Spinal cord (tissue), 10 donors: Measurements from ENCODE around the gene CXXC1. TPM values are rescaled to one million over a fixed set of nuclear protein-coding genes. Genes with fewer than 3 reads are reported as not detected.
A peak's percentile ranks its signal among the peaks of the same experiment; 100 is the strongest.
"Not testable (repeated sequence)": the region's sequence is repeated elsewhere in the genome, so short reads cannot be mapped to it uniquely, and the experiment has no call there.

ENCODE experiments used
- DNase-seq, 6 donors: peaks; one replicate each; pipeline versions ENCODE4 v3.0.0 to v3.0.0-alpha.2; 2013 to 2015; ENCODE audit warnings: low spot score in 6 of 6, low read depth in 4 of 6
- H3K27ac ChIP-seq: one replicate; pipeline ENCODE4 v1.5.1; 2013; ENCODE audit warnings: low read depth, low read length, control low read depth
- H3K27me3 ChIP-seq: one replicate; pipeline ENCODE4 v1.6.1; 2013; ENCODE audit warnings: low read length; ENCODE audit not compliant: control insufficient read depth, insufficient read depth
- H3K36me3 ChIP-seq: one replicate; pipeline ENCODE4 v1.6.1; 2013; ENCODE audit warnings: low read length; ENCODE audit not compliant: control insufficient read depth, insufficient read depth
- H3K4me1 ChIP-seq: one replicate; pipeline ENCODE4 v1.6.1; 2013; ENCODE audit warnings: low read length; ENCODE audit not compliant: control insufficient read depth, insufficient read depth
- H3K4me3 ChIP-seq: one replicate; pipeline ENCODE4 v1.5.1; 2013; ENCODE audit warnings: low read depth, low read length, control low read depth
- H3K9me3 ChIP-seq: one replicate; pipeline ENCODE4 v1.6.1; 2013; ENCODE audit warnings: low read length; ENCODE audit not compliant: control insufficient read depth, insufficient read depth
- WGBS: methylation state at CpG from one replicate; pipeline ENCODE4 v1.1.5; 2013; ENCODE audit warnings: missing lambda C conversion rate; ENCODE audit not compliant: insufficient coverage; 5-methylcytosine and 5-hydroxymethylcytosine counted together
- polyA plus RNA-seq, 2 donors: library from polyadenylated mRNA; unstranded; fragments of 120-200 nt; gene quantifications; one replicate each; pipeline ENCODE4 v1.2.1, GENCODE V29; 2013; ENCODE audit not compliant: insufficient read length in 2 of 2
- total RNA-seq, 2 donors: library from RNA; depleted of rRNA in 1 of 2; stranded (reverse); fragments of 120-200 nt in 1 of 2; fragments of >200 nt in 1 of 2; gene quantifications; one replicate each; pipeline versions ENCODE4 v1.2.3 to v1.2.4, GENCODE V29; 2013 to 2014
- donor health status: healthy.

The CXXC1 gene
- total and polyA plus RNA-seq, 4 donors = 31.2 to 97.5 (median 55.1) TPM

DNA sequence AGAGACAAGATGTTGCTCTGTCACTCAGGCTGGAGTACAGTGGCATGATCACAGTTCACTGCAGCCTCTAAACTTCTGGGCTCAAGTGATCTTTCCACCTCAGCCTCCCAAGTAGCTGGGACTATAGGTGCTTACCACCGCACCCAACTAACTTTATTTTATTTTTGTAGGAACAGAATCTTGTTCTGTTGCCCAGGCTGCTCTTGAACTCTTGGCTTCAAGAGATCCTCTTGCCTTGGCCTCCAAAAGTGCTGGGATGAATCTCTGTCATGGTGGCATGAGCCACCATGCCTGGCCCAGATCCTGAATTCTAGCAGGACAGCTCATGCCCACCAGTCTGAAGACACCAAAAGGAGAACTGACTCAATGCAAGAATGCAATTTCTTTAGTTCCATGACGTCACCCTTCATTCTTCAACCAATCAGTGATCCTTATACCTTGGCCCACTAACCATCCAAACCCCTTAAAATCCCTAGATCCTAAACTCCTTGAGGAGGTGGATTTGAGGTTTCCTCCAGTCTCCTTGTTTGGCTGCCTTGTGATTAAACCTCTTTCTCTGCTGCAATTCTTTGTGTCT lies 25.6 kb upstream of the CXXC1 start:
- Histone ChIP-seq H3K27ac (no peak overlapping the region), H3K4me3 (no peak overlapping the region), H3K27me3 (no peaks in the 10 kb centered on the region), H3K9me3 (no peaks in the 10 kb centered on the region), H3K36me3 (no peaks in the 10 kb centered on the region), H3K4me1 (no peaks in the 10 kb centered on the region)
- no CpG with 5 or more reads among the region's 2 CpGs for WGBS
- DNase-seq = no peak

DNA sequence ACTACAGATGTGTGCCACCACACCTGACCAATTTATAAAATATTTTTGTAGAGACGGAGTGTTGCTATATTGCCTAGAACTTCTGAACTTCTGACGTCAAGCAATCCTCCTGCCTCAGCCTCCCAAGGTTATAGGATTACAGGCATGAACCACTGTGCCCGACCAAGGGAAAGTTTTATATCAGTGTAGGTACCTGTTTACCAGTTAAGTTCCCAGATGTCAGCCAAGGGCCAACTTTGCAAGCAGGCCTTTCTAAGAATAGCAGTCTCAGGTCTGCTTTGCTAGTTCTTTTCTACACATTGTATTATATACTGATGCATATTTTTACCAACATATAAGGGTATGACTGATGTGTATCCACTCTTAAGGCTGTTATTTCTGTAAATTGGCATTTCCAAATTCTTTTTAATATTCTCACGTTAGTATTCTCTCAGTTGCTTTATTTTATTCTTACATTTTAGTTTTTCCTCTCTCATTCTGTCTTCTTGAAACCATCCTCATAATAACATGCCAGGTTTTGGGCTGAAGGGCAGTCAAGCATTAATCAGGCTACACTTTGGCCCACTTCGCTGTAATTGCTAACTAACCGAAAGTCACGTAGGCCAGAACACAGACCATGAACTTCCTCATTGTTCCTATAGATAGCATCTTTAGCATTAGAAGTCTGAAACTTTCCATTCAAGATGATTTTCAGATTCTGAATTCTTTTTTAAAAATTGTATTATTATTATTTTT lies 25.0 kb upstream of the CXXC1 start:
- H3K4me3 ChIP-seq = no peak overlapping the region
- no peaks in the 10 kb centered on the region for H3K9me3 ChIP-seq
- peaks cover under 1% of the 10 kb centered on the region for H3K4me1 ChIP-seq
- H3K36me3 ChIP-seq = no peaks in the 10 kb centered on the region
- H3K27me3 ChIP-seq = no peaks in the 10 kb centered on the region
- WGBS = 83% methylated on average over 2 of the region's 7 CpGs
- H3K27ac ChIP-seq = no peak overlapping the region
- DNase-seq = no peak

DNA sequence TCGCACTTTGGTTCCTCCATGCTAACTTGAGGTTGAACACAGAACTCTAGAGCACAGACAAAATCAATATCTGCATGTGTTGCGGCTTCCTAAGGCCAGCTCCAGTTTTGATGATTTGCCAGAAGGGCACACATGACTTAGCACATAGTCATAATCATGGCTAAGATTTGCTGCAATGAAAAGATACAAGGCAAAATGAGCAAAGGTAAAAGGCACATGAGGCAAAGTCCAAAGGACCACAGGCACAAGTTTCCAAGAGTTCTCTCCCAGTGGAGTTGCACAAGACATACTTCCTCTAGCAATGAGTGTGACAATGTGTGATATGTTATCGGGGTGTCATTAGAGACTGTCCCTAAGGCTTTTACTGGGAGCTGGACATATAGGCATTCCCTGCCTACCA lies 24.2 kb upstream of the CXXC1 start:
- 58% methylated on average over 2 of the region's 3 CpGs for WGBS
- DNase-seq = no peak
- Histone ChIP-seq H3K4me3 (no peak overlapping the region), H3K9me3 (no peaks in the 10 kb centered on the region), H3K4me1 (peaks cover 7% of the 10 kb centered on the region), H3K27ac (no peak overlapping the region), H3K36me3 (no peaks in the 10 kb centered on the region), H3K27me3 (no peaks in the 10 kb centered on the region)

DNA sequence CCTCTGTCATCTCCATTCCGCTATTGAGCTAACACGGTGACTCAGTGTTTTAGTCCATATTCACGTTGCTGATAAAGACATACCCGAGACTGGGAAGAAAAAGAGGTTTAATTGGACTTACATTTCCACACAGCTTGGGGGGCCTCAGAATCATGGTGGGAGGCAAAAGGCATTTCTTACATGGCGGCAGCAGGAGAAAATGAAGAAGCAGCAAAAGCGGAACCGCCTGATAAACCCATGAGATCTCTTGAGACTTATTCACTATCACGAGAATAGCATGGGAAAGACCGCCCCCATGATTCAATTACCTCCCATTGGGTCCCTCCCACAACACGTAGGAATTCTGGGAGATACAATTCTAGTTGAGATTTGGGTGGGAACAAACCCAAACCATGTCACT lies 22.6 kb upstream of the CXXC1 start:
- Histone ChIP-seq H3K27me3 (no peaks in the 10 kb centered on the region), H3K4me1 (peaks cover 7% of the 10 kb centered on the region), H3K36me3 (no peaks in the 10 kb centered on the region), H3K4me3 (no peak overlapping the region), H3K27ac (no peak overlapping the region), H3K9me3 (peaks cover 1% of the 10 kb centered on the region)
- no peak for DNase-seq
- WGBS = 97% methylated on average over 5 of the region's 10 CpGs

DNA sequence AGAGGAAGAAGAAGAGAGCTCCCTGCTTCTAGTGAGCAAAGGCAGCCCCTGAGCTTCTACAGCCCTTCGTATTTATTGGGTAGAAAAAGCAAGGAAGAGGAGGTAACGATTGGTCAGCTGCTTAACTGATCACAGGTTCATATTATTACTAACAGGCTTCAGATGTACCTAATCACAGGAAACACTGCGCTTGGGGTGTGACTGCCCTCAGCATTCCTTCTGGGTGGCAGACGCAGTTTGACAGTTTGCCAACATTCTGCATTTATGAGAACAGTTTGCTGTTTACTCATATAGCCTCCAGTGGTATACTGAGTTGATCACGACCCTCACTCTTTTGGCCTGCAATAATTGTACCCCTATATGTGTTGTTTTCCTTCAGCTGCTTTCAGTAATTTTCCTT lies 21.4 kb upstream of the CXXC1 start:
- H3K27me3 ChIP-seq, H3K9me3 ChIP-seq, H3K27ac ChIP-seq, H3K36me3 ChIP-seq, H3K4me1 ChIP-seq, DNase-seq, H3K4me3 ChIP-seq: not testable (repeated sequence)
- 100% methylated on average over 3 of the region's 5 CpGs for WGBS

DNA sequence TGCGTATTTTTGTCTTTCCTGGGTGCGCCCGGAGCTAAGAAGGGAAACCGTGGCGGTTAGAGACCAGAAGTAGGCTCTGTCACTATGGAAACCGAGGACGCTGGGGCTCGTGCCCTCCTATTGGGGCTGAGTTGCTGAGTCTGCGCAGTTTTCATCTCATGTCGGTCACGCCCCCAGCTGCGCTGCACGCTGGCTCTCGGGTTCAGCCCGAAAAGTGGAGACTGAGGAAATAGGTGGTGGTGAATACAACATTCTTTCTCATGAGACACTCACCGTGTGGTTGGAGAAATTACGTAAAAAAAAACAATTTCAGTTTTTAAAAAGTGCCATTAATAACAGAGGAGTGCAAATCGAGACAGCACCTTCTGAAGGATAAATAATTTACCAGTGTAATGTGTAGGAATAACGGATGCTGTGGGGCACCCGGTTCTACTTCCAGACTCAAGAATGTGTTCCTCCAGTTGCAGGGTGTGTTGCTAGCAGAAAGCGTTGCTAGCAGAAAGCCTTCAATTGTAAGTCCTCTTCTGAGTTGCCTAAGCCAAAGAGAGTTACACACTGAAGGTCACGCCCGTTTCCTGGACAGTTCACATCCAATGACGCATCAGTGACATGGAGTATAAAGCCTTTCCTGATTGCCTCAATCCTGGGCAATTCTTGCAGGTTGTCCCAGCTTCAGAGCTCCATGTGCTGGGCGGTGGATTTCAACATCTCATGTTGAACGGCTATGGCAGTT lies 20.4 kb upstream of the CXXC1 start:
- H3K4me3 ChIP-seq = peak overlapping the region; percentile 57
- no peaks in the 10 kb centered on the region for H3K36me3 ChIP-seq
- H3K9me3 ChIP-seq = peaks cover 5% of the 10 kb centered on the region
- DNase-seq = peak; percentile 80 to 98 (median 86)
- 11% methylated on average over 17 of the region's 26 CpGs for WGBS
- H3K27ac ChIP-seq = peak overlapping the region; percentile 35
- H3K27me3 ChIP-seq = peaks cover under 1% of the 10 kb centered on the region
- H3K4me1 ChIP-seq = peaks cover 7% of the 10 kb centered on the region

DNA sequence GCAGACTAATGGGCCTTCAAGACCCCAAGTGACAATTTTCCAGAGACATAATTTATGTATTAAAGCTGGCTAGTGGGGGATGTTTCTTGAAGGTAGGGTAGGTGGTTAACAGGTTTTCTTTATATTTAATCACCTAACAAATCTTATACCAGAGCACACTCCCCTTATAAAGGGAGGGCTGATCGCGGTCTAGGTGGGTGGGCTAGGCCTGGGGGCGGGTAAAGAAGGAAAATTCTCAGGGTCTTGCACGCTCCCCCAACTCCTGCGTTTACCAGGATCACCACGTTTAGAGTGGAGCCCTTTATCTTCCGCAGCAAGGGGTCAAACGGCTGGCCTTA lies 19.9 kb upstream of the CXXC1 start:
- no peak for DNase-seq
- Histone ChIP-seq H3K27me3 (peaks cover 5% of the 10 kb centered on the region), H3K4me3 (peak overlapping the region; percentile 57), H3K36me3 (no peaks in the 10 kb centered on the region), H3K27ac (no peak overlapping the region), H3K9me3 (peaks cover 5% of the 10 kb centered on the region), H3K4me1 (peaks cover 7% of the 10 kb centered on the region)
- 4% methylated on average over 5 of the region's 8 CpGs for WGBS

DNA sequence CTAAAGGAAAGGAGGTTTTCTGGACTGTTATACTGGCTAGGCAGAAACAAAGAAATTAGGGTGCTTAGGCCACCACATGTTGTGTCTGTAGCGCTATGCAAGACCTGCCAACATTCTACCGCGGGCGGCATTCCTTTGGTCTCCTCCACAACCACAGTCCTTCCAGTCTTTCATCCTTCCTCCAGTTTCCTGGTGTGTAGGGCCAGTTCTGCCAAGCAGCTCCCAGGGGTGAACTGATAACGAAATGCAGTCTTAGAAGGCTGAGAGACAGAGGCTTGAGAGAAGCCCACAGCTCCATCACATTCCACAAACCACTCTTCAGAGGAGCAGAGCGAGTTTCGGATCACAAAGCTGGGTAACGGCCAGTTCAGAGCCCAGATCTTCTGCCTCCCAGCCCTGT lies 19.5 kb upstream of the CXXC1 start:
- 70% methylated on average over 5 of the region's 8 CpGs for WGBS
- no peak overlapping the region for H3K4me3 ChIP-seq
- H3K27ac ChIP-seq = no peak overlapping the region
- H3K27me3 ChIP-seq = peaks cover 5% of the 10 kb centered on the region
- no peaks in the 10 kb centered on the region for H3K36me3 ChIP-seq
- peaks cover 5% of the 10 kb centered on the region for H3K9me3 ChIP-seq
- DNase-seq = no peak
- H3K4me1 ChIP-seq = peaks cover 7% of the 10 kb centered on the region

DNA sequence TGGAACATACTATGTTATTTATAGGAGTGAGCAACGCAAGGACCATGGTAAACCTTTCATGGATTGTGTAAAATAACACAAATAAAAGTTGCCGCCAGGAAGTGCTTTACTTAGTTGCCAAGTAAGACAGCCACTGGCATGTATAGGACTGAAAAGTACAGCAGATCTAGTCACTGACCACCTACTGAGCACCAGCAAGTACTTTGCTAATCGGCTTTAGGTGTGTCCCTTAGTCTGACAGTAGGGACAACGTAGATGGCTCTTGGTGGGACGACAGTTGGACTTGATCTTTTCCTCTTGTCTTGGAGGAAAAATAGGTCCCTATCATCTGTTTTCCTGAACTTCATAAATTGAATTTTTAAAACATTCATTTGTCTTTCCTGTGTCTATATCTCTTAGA lies 13.6 kb upstream of the CXXC1 start:
- Histone ChIP-seq H3K36me3 (no peaks in the 10 kb centered on the region), H3K4me1 (peaks cover 10% of the 10 kb centered on the region), H3K4me3 (no peak overlapping the region), H3K27ac (no peak overlapping the region), H3K9me3 (peaks cover 5% of the 10 kb centered on the region), H3K27me3 (peaks cover 28% of the 10 kb centered on the region)
- no peak for DNase-seq
- no CpG with 5 or more reads among the region's 5 CpGs for WGBS
